Measurements from ENCODE around the gene SERINC2. TPM values are rescaled to one million over a fixed set of nuclear protein-coding genes. Genes with fewer than 3 reads are reported as not detected.

SERINC2 gene
- total and polyA plus RNA-seq, 2 of the 8 experiments (the other 6 are each of a cell fraction or from before 2014, with no cell fraction given) = 31.4 to 60.0 TPM

DNA sequence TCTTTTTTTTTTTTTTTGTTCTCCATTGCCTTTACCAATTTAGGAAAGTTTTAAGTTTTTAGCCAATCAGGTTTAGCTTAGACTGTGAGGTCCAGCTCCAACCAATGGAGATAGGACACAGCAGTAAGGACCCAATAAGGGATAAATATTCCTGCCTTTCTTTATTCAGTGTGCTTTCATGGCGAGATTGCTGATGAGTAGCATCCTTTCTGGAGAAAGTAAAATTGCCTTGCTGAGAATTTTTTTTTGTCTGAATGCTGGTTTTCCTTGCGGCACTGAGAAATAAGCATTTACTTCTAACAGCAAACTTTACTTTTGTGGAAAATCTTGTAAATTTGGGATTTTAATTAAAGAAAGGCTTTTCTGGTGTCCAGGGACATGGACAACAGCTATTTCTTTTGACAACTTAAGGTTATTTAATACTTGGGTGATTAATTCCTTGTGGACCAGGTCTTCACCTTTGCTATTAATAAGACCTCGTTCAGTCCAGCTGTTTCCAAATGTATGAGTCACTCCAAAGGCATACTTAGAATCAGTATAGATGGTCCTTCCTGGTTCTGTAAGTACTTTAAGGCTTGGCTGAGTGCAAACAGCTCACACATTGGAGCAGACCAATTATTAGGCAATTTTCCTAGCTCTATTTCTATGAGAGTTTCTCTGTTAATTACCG is 54.1 kb downstream of the SERINC2 start:
- no peak overlapping the region for H3K4me3 ChIP-seq (ENCODE audit: extremely low read depth in 1 of 4, insufficient read depth in 2 of 4, low read depth in 3 of 4, low read length in 4 of 4)
- WGBS, 2 experiments (ENCODE audit: extremely low coverage in 1 of 2, insufficient coverage in 1 of 2, insufficient read length in 1 of 2, insufficient replicate concordance in 2 of 2, low coverage in 1 of 2, low lambda C conversion rate in 2 of 2, missing lambda C conversion rate in 1 of 2) = 87% methylated on average over 4 of the region's 4 CpGs; no CpG with 5 or more reads in 1 of the 2 experiments
- H3K14ac ChIP-seq (ENCODE audit: insufficient read length) = no peak overlapping the region
- peaks cover 0 to 2% (median 0%) of the 10 kb centered on the region in 4 experiments; a peak in 1 of 7 replicates for H3K4me1 ChIP-seq (replicated peaks in 1 of 4; ENCODE audit: control insufficient read depth in 3 of 4, insufficient read depth in 4 of 4, low read length in 3 of 4)
- H2BK15ac ChIP-seq (ENCODE audit: low read length) = no peak overlapping the region
- no peaks in the 10 kb centered on the region for H3K23me2 ChIP-seq (ENCODE audit: low read depth, low read length)
- H4K91ac ChIP-seq (replicated peaks; ENCODE audit: insufficient read length, low read length) = no peak overlapping the region
- H4K8ac ChIP-seq (ENCODE audit: extremely low read depth, insufficient read depth, low read length) = no peak overlapping the region
- no peaks in the 10 kb centered on the region for H3K9me3 ChIP-seq (ENCODE audit: insufficient read depth in 2 of 2, low read depth in 1 of 2, low read length in 1 of 2)
- H2BK5ac ChIP-seq (ENCODE audit: low read depth, low read length) = no peak overlapping the region
- no peak for FAIRE-seq
- no peak overlapping the region for H3K4ac ChIP-seq (replicated peaks; ENCODE audit: insufficient read length, low read depth, low read length)
- no peak overlapping the region for H3K9ac ChIP-seq (replicated peaks in 1 of 4; ENCODE audit: extremely low read depth in 1 of 4, low read depth in 3 of 4, low read length in 3 of 4)
- no peak overlapping the region for H2AK5ac ChIP-seq (ENCODE audit: low read depth, low read length)
- no peak overlapping the region for H3K56ac ChIP-seq (replicated peaks; ENCODE audit: insufficient read length, low read depth, low read length)
- H3K23ac ChIP-seq (ENCODE audit: insufficient read length) = no peak overlapping the region
- H3K79me2 ChIP-seq (ENCODE audit: control insufficient read depth in 1 of 2, insufficient read depth in 2 of 2, low read length in 2 of 2) = no peaks in the 10 kb centered on the region
- H2BK120ac ChIP-seq (replicated peaks; ENCODE audit: low read depth, low read length) = no peak overlapping the region
- no peak for TF ChIP-seq MAFK (IDR thresholded peaks at IDR 0.05; ENCODE audit: low read depth, low read length)
- no peak for TF ChIP-seq NANOG (IDR thresholded peaks at IDR 0.05; ENCODE audit: insufficient read depth, low read depth, low read length, poor library complexity, severe bottlenecking)
- TF ChIP-seq POLR2A (IDR thresholded peaks at IDR 0.05; ENCODE audit: control extremely low read depth in 1 of 2, low read depth in 2 of 2, low read length in 2 of 2) = no peak
- TF ChIP-seq SAP30 (IDR thresholded peaks at IDR 0.05; ENCODE audit: insufficient read depth, insufficient replicate concordance, low read length) = no peak
- no peak for TF ChIP-seq ZNF274 (IDR thresholded peaks at IDR 0.05; ENCODE audit: borderline replicate concordance, extremely low read depth, low read length)
- no peak for TF ChIP-seq YY1 (IDR thresholded peaks at IDR 0.05; ENCODE audit: low read depth, low read length)
- TF ChIP-seq, protein P1, sequence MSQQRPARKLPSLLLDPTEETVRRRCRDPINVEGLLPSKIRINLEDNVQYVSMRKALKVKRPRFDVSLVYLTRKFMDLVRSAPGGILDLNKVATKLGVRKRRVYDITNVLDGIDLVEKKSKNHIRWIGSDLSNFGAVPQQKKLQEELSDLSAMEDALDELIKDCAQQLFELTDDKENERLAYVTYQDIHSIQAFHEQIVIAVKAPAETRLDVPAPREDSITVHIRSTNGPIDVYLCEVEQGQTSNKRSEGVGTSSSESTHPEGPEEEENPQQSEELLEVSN (IDR thresholded peaks at IDR 0.05) = no peak
- TF ChIP-seq GTF2F1 (IDR thresholded peaks at IDR 0.05; ENCODE audit: borderline replicate concordance, low read depth, low read length) = no peak
- no peak for TF ChIP-seq BRCA1 (IDR thresholded peaks at IDR 0.05; ENCODE audit: low read depth, low read length)
- H3K27ac ChIP-seq (ENCODE audit: low read depth, low read length) = no peak overlapping the region
- no peaks in the 10 kb centered on the region for H3K79me1 ChIP-seq (ENCODE audit: low read depth, low read length)
- no peak overlapping the region for H2BK12ac ChIP-seq (ENCODE audit: low read depth, low read length)
- no peak overlapping the region for H4K5ac ChIP-seq (ENCODE audit: insufficient read length, low read depth, low read length)
- no peak overlapping the region for H2AFZ ChIP-seq (ENCODE audit: low read length)
- H4K20me1 ChIP-seq (replicated peaks in 1 of 2; ENCODE audit: control insufficient read depth in 1 of 2, insufficient read depth in 2 of 2, low read length in 2 of 2) = no peaks in the 10 kb centered on the region
- H3K18ac ChIP-seq (ENCODE audit: extremely low read depth, low read length) = no peak overlapping the region
- H3K27me3 ChIP-seq (replicated peaks in 1 of 4; ENCODE audit: control insufficient read depth in 3 of 4, extremely low read depth in 1 of 4, insufficient read depth in 3 of 4, low read length in 3 of 4) = no peaks in the 10 kb centered on the region
- ChIA-PET POLR2A (ENCODE audit: partially characterized antibody) (interaction anchor here (2.1 kb wide), 1 partner anchor 81 kb away, joined by 5 read pairs; no protein-coding TSS in a partner anchor), CTCF (ENCODE audit: partially characterized antibody) (interaction anchor here (1.1 to 4.5 kb wide), 7 partner anchors 18 to 98 kb away, joined by 3 to 22 read pairs (median 4); no protein-coding TSS in a partner anchor)
- H3K36me3 ChIP-seq (ENCODE audit: control insufficient read depth in 2 of 4, insufficient read depth in 4 of 4, low read length in 3 of 4) = no peaks in the 10 kb centered on the region
- no peak for DNase-seq (ENCODE audit: low read depth in 1 of 2, low spot score in 2 of 2)
- H2BK20ac ChIP-seq (ENCODE audit: low read length) = no peak overlapping the region
- H3K4me2 ChIP-seq (ENCODE audit: insufficient read depth in 1 of 2, low read depth in 2 of 2, low read length in 2 of 2) = no peak overlapping the region
